DND-41 (cell line): ENCODE results near the gene KBTBD7.

ENCODE experiments used
- ATAC-seq: fragments of 200-7000 bp; cut with Tn5 transposase; 3 replicates; pipeline ENCODE4 v1.9.1; 2021; ENCODE audit warnings: low read depth; ENCODE audit not compliant: insufficient read depth
- DNase-seq: peaks from one replicate; pipeline ENCODE4 v3.0.0-alpha.2; 2020
- H2AFZ ChIP-seq: 2 replicates; pipeline ENCODE4 v1.6.0; 2012; ENCODE audit warnings: low read depth, low read length
- H3K27ac ChIP-seq: 2 replicates; pipeline ENCODE4 v1.5.1; 2012; ENCODE audit warnings: low read length, inconsistent platforms
- H3K27me3 ChIP-seq: fragments of 200-600 bp; sonication (generic); 2 replicates; pipeline ENCODE4 v1.6.0; 2012; ENCODE audit warnings: low read length, mild to moderate bottlenecking, inconsistent platforms; ENCODE audit not compliant: insufficient read depth, poor library complexity
- H3K36me3 ChIP-seq: 2 replicates; pipeline ENCODE4 v1.5.1; 2012; ENCODE audit warnings: low read length, inconsistent platforms; ENCODE audit not compliant: insufficient read depth
- H3K4me1 ChIP-seq: 2 replicates; pipeline ENCODE4 v1.5.1; 2012; ENCODE audit warnings: mild to moderate bottlenecking, low read length; ENCODE audit not compliant: insufficient read depth
- H3K4me2 ChIP-seq: 2 replicates; pipeline ENCODE4 v1.6.0; 2012; ENCODE audit warnings: mild to moderate bottlenecking, moderate library complexity, low read length, inconsistent platforms; ENCODE audit not compliant: insufficient read depth
- H3K4me3 ChIP-seq, 2 experiments: fragments of 200-600 bp in 1 of 2; shearing (Covaris generic) in 1 of 2; 2 replicates each; pipeline ENCODE4 v1.5.1; 2012 to 2016; ENCODE audit warnings: inconsistent platforms in 2 of 2, low read length in 2 of 2, mild to moderate bottlenecking in 2 of 2, low read depth in 1 of 2, moderate library complexity in 1 of 2
- H3K79me2 ChIP-seq: 2 replicates; pipeline ENCODE4 v1.6.0; 2012; ENCODE audit warnings: low read length, inconsistent platforms; ENCODE audit not compliant: insufficient read depth
- H3K9ac ChIP-seq: 2 replicates; pipeline ENCODE4 v1.6.0; 2012; ENCODE audit warnings: low read depth, mild to moderate bottlenecking, inconsistent platforms, low read length, moderate library complexity
- H3K9me3 ChIP-seq: 2 replicates; pipeline ENCODE4 v1.5.1; 2012; ENCODE audit warnings: low read length, moderate library complexity, mild to moderate bottlenecking, inconsistent platforms; ENCODE audit not compliant: insufficient read depth, severe bottlenecking
- H4K20me1 ChIP-seq: 2 replicates; pipeline ENCODE4 v1.6.0; 2012; ENCODE audit warnings: low read length; ENCODE audit not compliant: insufficient read depth
- EZH2 ChIP-seq: IDR thresholded peaks from 3 replicates; pipeline ENCODE4 v1.6.1; 2012; ENCODE audit warnings: borderline replicate concordance, low read depth, mild to moderate bottlenecking, moderate library complexity, low read length, inconsistent platforms; ENCODE audit not compliant: severe bottlenecking
- TF ChIP-seq, protein P1 (sequence below): IDR thresholded peaks from 2 replicates; pipeline ENCODE4 v1.5.1; 2012; ENCODE audit warnings: borderline replicate concordance, low read length, moderate library complexity, mild to moderate bottlenecking; ENCODE audit not compliant: poor library complexity, severe bottlenecking; ENCODE audit errors: extremely low read depth

The KBTBD7 gene

DNA sequence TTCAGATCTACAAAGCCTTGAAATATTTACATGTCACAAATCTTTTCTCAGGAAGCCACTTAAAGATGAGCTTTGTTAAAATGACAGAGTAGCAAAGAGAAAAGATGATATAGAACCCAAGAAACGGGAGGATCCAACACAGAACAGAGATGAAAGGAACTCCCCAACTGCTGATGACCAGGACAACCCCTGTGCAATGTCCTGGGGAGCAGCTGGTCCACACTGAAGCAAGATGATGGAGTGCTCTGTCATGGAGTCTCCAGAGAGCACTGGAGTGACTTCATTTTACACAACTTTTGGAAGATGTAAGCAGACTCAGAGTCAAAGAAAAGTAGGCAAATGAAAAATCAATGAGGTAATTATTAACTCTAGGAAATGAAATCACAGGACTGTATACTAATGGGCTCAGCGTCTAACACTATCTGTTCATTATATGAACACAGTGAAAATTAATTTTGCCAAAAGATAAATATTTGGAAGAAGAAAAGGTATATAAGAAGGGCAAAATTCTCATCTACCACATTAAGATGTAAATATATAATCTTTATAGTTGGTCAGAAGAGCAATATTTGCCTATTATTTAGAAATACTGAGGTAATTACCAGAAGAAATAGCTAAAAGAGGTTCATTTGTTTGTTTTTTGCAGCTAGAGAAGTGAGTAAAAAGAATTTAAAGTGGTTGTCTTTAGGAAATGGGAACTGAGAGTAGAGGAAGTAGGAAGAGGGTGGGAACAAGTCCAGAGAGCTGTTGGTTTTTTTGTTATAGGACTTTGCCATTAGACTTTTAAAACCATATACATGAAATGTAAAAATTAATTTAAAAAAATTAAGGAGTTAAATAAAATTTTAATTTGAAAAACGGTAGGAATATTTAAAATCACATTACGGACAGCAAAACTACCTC is 38.5 kb upstream of the KBTBD7 start:
- no peak for ATAC-seq
- Histone ChIP-seq H4K20me1 (no peaks in the 10 kb centered on the region), H3K27me3 (no peaks in the 10 kb centered on the region), H3K36me3 (peaks cover 30% of the 10 kb centered on the region; the same call in 1 of the 2 replicates), H3K27ac (no peak overlapping the region), H2AFZ (no peak overlapping the region), H3K4me3 (no peak overlapping the region), H3K4me2 (no peak overlapping the region), H3K4me1 (no peaks in the 10 kb centered on the region), H3K9ac (no peak overlapping the region), H3K9me3 (no peaks in the 10 kb centered on the region), H3K79me2 (no peaks in the 10 kb centered on the region)
- no peak for DNase-seq
- TF ChIP-seq, protein P1, sequence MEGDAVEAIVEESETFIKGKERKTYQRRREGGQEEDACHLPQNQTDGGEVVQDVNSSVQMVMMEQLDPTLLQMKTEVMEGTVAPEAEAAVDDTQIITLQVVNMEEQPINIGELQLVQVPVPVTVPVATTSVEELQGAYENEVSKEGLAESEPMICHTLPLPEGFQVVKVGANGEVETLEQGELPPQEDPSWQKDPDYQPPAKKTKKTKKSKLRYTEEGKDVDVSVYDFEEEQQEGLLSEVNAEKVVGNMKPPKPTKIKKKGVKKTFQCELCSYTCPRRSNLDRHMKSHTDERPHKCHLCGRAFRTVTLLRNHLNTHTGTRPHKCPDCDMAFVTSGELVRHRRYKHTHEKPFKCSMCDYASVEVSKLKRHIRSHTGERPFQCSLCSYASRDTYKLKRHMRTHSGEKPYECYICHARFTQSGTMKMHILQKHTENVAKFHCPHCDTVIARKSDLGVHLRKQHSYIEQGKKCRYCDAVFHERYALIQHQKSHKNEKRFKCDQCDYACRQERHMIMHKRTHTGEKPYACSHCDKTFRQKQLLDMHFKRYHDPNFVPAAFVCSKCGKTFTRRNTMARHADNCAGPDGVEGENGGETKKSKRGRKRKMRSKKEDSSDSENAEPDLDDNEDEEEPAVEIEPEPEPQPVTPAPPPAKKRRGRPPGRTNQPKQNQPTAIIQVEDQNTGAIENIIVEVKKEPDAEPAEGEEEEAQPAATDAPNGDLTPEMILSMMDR = no peak
- no peak for TF ChIP-seq EZH2

DNA sequence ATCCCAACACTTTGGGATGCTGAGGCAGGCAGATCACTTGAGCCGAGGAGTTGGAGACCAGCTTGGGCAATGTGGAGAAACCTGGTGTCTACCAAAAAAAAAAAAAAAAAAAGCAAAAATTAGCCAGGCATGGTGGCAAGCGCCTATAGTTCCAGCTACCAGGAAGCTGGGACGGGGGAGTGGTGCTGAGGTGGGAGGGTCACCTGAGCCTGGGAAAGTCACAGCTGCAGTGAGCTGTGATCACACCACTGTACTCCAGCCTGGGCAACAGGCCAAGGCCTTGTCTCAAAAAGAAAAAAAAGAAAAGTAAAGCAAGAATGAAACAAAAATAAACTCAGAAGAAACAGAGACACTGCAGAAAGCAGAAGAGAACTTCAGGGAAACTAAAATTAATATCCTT is 37.4 kb upstream of the KBTBD7 start:
- DNase-seq = peak; percentile 15
- no peak overlapping the region for H3K27ac ChIP-seq

GRCh38 chr13:41231025-41231677 is 36.8 kb upstream of the KBTBD7 start:
- Histone ChIP-seq H3K79me2 (no peaks in the 10 kb centered on the region), H4K20me1 (no peaks in the 10 kb centered on the region), H3K27ac (no peak overlapping the region), H3K27me3 (no peaks in the 10 kb centered on the region), H3K9me3 (no peaks in the 10 kb centered on the region), H3K4me1 (no peaks in the 10 kb centered on the region), H3K36me3 (peaks cover 32% of the 10 kb centered on the region; the same call in 1 of the 2 replicates), H3K4me2 (no peak overlapping the region), H3K4me3 (no peak overlapping the region), H2AFZ (no peak overlapping the region), H3K9ac (no peak overlapping the region)
- DNase-seq (no peak), ATAC-seq (no peak)
- TF ChIP-seq EZH2 = no peak
- TF ChIP-seq, protein P1 = no peak

More for the DNA sequence above, 37.4 kb upstream of the KBTBD7 start:
- Histone ChIP-seq H3K4me2 (no peak overlapping the region), H3K36me3 (peaks cover 32% of the 10 kb centered on the region; the same call in 1 of the 2 replicates), H3K9ac (no peak overlapping the region), H3K27me3 (no peaks in the 10 kb centered on the region), H4K20me1 (no peaks in the 10 kb centered on the region), H2AFZ (no peak overlapping the region), H3K4me1 (no peaks in the 10 kb centered on the region), H3K79me2 (no peaks in the 10 kb centered on the region), H3K4me3 (no peak overlapping the region), H3K9me3 (no peaks in the 10 kb centered on the region)
- TF ChIP-seq, protein P1 = no peak
- no peak for TF ChIP-seq EZH2
- ATAC-seq = no peak
